Activated CD4-positive, alpha-beta memory T cell treated with anti-CD3 and anti-CD28 coated beads, Interleukin-2, amount 10 ng/mL, durations not matched to agents 7 days and 5 days (primary cell): ENCODE results near the gene COX5A. TPM values are rescaled to one million over a fixed set of nuclear protein-coding genes. Genes with fewer than 3 reads are reported as not detected.
"Not testable (repeated sequence)": the region's sequence is repeated elsewhere in the genome, so short reads cannot be mapped to it uniquely, and the experiment has no call there.

Experiments used
- CTCF ChIA-PET: fragments of 350-600 bp; sonication (Branson Sonifier 250); formaldehyde crosslinking; loops from one replicate; lab custom pipeline; 2021; ENCODE audit warnings: antibody characterized with exemption, inconsistent platforms; lab: Charles Lee
- POLR2A ChIA-PET: fragments of 350-600 bp; sonication (Branson Sonifier 250); formaldehyde crosslinking; loops from one replicate; lab custom pipeline; 2021; ENCODE audit warnings: antibody characterized with exemption; lab: Charles Lee
- DNase-seq: peaks from one replicate; pipeline ENCODE4 v3.0.0-alpha.2; 2020
- H3K27ac Mint-ChIP-seq: one replicate; pipeline ENCODE4 v1.8.0; 2021; ENCODE audit warnings: mild to moderate bottlenecking, mixed read lengths
- H3K27me3 Mint-ChIP-seq: one replicate; pipeline ENCODE4 v1.8.0; 2021; ENCODE audit warnings: mixed read lengths
- H3K36me3 Mint-ChIP-seq: one replicate; pipeline ENCODE4 v1.8.0; 2021; ENCODE audit warnings: low read depth, mixed read lengths
- H3K4me1 Mint-ChIP-seq: one replicate; pipeline ENCODE4 v1.8.0; 2021; ENCODE audit warnings: mixed read lengths
- H3K4me3 Mint-ChIP-seq: one replicate; pipeline ENCODE4 v1.8.0; 2021; ENCODE audit warnings: mild to moderate bottlenecking, mixed read lengths
- H3K9me3 Mint-ChIP-seq: one replicate; pipeline ENCODE4 v1.8.0; 2021; ENCODE audit warnings: mixed read lengths
- total RNA-seq, 2 experiments: library from RNA; stranded (reverse); gene quantifications; one replicate each; pipeline ENCODE4 v1.2.3, GENCODE V29; 2021

The COX5A gene
- total RNA-seq, 2 experiments from 2014 or later = 273 to 274 TPM

GRCh38 chr15:74954515-74954914 lies 16.6 kb upstream of the COX5A start:
- CTCF ChIA-PET = interaction anchor here (0.9 to 2.0 kb wide), 7 partner anchors 10 to 323 kb away, joined by 3 to 7 read pairs (median 3); no protein-coding TSS in a partner anchor
- Mint-ChIP-seq H3K27ac (no peak overlapping the region), H3K27me3 (peaks cover 24% of the 10 kb centered on the region), H3K36me3 (peaks cover 4% of the 10 kb centered on the region), H3K9me3 (no peaks in the 10 kb centered on the region), H3K4me1 (peaks cover 36% of the 10 kb centered on the region), H3K4me3 (no peak overlapping the region)
- POLR2A ChIA-PET = interaction anchor here (1.3 to 2.2 kb wide), 6 partner anchors 8 to 167 kb away, joined by 3 to 6 read pairs (median 4); partner anchors contain the start of genes FAM219B and SCAMP5
- DNase-seq = no peak

GRCh38 chr15:74951006-74951405 lies 13.1 kb upstream of the COX5A start:
- ChIA-PET CTCF (interaction anchor here (0.6 to 6.2 kb wide), 32 partner anchors 9 to 425 kb away, joined by 3 to 73 read pairs (median 4); partner anchors contain the start of genes COX5A and FAM219B), POLR2A (interaction anchor here (0.5 to 1.7 kb wide), 8 partner anchors 13 to 180 kb away, joined by 3 to 6 read pairs (median 3); partner anchors contain the start of genes COX5A, FAM219B and MPI)
- no peak for DNase-seq
- Mint-ChIP-seq H3K4me3 (no peak overlapping the region), H3K4me1 (peaks cover 18% of the 10 kb centered on the region), H3K36me3 (no peaks in the 10 kb centered on the region), H3K27ac (no peak overlapping the region), H3K9me3 (no peaks in the 10 kb centered on the region), H3K27me3 (peaks cover 1% of the 10 kb centered on the region)

- Mint-ChIP-seq H3K4me1 (peaks cover 14% of the 10 kb centered on the region), H3K27me3 (peaks cover 1% of the 10 kb centered on the region), H3K36me3 (no peaks in the 10 kb centered on the region), H3K9me3 (no peaks in the 10 kb centered on the region), H3K4me3 (no peak overlapping the region), H3K27ac (no peak overlapping the region)
- POLR2A ChIA-PET = interaction anchor here (0.5 to 1.7 kb wide), 9 partner anchors 12 to 179 kb away, joined by 3 to 6 read pairs (median 3); partner anchors contain the start of genes COX5A, FAM219B and MPI
- DNase-seq = peak; percentile 83
- CTCF ChIA-PET = interaction anchor here (0.6 to 6.2 kb wide), 33 partner anchors 9 to 424 kb away, joined by 3 to 73 read pairs (median 4); partner anchors contain the start of genes COX5A and FAM219B
These were observed 12.4 kb upstream of the COX5A start for GRCh38 chr15:74950078-74950908.

- no peaks in the 10 kb centered on the region for H3K9me3 Mint-ChIP-seq
- H3K4me3 Mint-ChIP-seq = peak overlapping the region; percentile 91
- peaks cover 19% of the 10 kb centered on the region for H3K36me3 Mint-ChIP-seq
- H3K27ac Mint-ChIP-seq = peak overlapping the region; percentile 86
- no peak for DNase-seq
- peaks cover 47% of the 10 kb centered on the region for H3K4me1 Mint-ChIP-seq
- POLR2A ChIA-PET = interaction anchor here (0.9 to 2.1 kb wide), 13 partner anchors 9 to 160 kb away, joined by 3 to 13 read pairs (median 5); partner anchors contain the start of genes FAM219B, PPCDC, SCAMP5 and ULK3
- CTCF ChIA-PET = interaction anchor here (0.9 to 1.6 kb wide), 4 partner anchors 13 to 302 kb away, joined by 3 to 13 read pairs (median 5); no protein-coding TSS in a partner anchor
- no peaks in the 10 kb centered on the region for H3K27me3 Mint-ChIP-seq
These were observed 642 bp downstream of the COX5A start for GRCh38 chr15:74937272-74937589.

GRCh38 chr15:74935193-74935592 lies 2.7 kb downstream of the COX5A start:
- peaks cover 54% of the 10 kb centered on the region for H3K4me1 Mint-ChIP-seq

GRCh38 chr15:74933573-74933972 lies 4.3 kb downstream of the COX5A start:
- Mint-ChIP-seq H3K4me3 (no peak overlapping the region), H3K27me3 (no peaks in the 10 kb centered on the region), H3K9me3 (no peaks in the 10 kb centered on the region), H3K4me1 (peaks cover 52% of the 10 kb centered on the region), H3K27ac (peak overlapping the region; percentile 42), H3K36me3 (peaks cover 37% of the 10 kb centered on the region)
- CTCF ChIA-PET = interaction anchor here (0.7 to 3.1 kb wide), 2 partner anchors 32 to 164 kb away, joined by 4 to 14 read pairs; no protein-coding TSS in a partner anchor
- no peak for DNase-seq
- POLR2A ChIA-PET = interaction anchor here (1.4 to 1.6 kb wide), 2 partner anchors 28 to 64 kb away, joined by 4 to 5 read pairs; no protein-coding TSS in a partner anchor

More at GRCh38 chr15:74935193-74935592, 2.7 kb downstream of the COX5A start:
- Mint-ChIP-seq H3K36me3 (peaks cover 26% of the 10 kb centered on the region), H3K27ac (peak overlapping the region; percentile 61), H3K4me3 (peak overlapping the region; percentile 60)
- not testable (repeated sequence) for H3K9me3 Mint-ChIP-seq, DNase-seq, H3K27me3 Mint-ChIP-seq
- ChIA-PET CTCF (interaction anchor here (0.6 to 3.1 kb wide), 5 partner anchors 15 to 164 kb away, joined by 3 to 14 read pairs (median 4); no protein-coding TSS in a partner anchor), POLR2A (interaction anchor here (1.0 to 2.1 kb wide), 5 partner anchors 23 to 147 kb away, joined by 3 to 7 read pairs (median 3); partner anchors contain the start of gene FAM219B)

GRCh38 chr15:74928771-74929198 lies 9.1 kb downstream of the COX5A start:
- H3K27me3 Mint-ChIP-seq = no peaks in the 10 kb centered on the region
- no peak overlapping the region for H3K4me3 Mint-ChIP-seq
- no peaks in the 10 kb centered on the region for H3K9me3 Mint-ChIP-seq
- CTCF ChIA-PET = no interaction called here
- POLR2A ChIA-PET = no interaction called here
- no peak overlapping the region for H3K27ac Mint-ChIP-seq
- DNase-seq = no peak
- H3K36me3 Mint-ChIP-seq = peaks cover 47% of the 10 kb centered on the region
- peaks cover 20% of the 10 kb centered on the region for H3K4me1 Mint-ChIP-seq

- Mint-ChIP-seq H3K9me3 (no peaks in the 10 kb centered on the region), H3K27ac (no peak overlapping the region), H3K36me3 (peaks cover 64% of the 10 kb centered on the region), H3K4me3 (no peak overlapping the region), H3K27me3 (no peaks in the 10 kb centered on the region), H3K4me1 (peaks cover 15% of the 10 kb centered on the region)
- ChIA-PET CTCF (interaction anchor here (0.6 kb wide), 2 partner anchors 23 to 26 kb away, joined by 4 read pairs; no protein-coding TSS in a partner anchor), POLR2A (no interaction called here)
- no peak for DNase-seq
These were observed 13.3 kb downstream of the COX5A start for GRCh38 chr15:74924525-74924924.

- H3K27me3 Mint-ChIP-seq = no peaks in the 10 kb centered on the region
- H3K9me3 Mint-ChIP-seq = no peaks in the 10 kb centered on the region
- DNase-seq = no peak
- no peak overlapping the region for H3K27ac Mint-ChIP-seq
- CTCF ChIA-PET = interaction anchor here (1.0 to 4.6 kb wide), 3 partner anchors 19 to 149 kb away, joined by 3 to 20 read pairs (median 5); no protein-coding TSS in a partner anchor
- POLR2A ChIA-PET = interaction anchor here (1.5 to 2.0 kb wide), 3 partner anchors 15 to 27 kb away, joined by 3 to 5 read pairs (median 4); partner anchors contain the start of gene COX5A
- peaks cover 63% of the 10 kb centered on the region for H3K36me3 Mint-ChIP-seq
- H3K4me1 Mint-ChIP-seq = peaks cover 15% of the 10 kb centered on the region
- H3K4me3 Mint-ChIP-seq = no peak overlapping the region
These were observed 17.4 kb downstream of the COX5A start for GRCh38 chr15:74920456-74920855.

GRCh38 chr15:74917676-74918075 lies 20.2 kb downstream of the COX5A start:
- Mint-ChIP-seq H3K36me3 (peaks cover 65% of the 10 kb centered on the region), H3K27ac (no peak overlapping the region), H3K4me3 (no peak overlapping the region), H3K27me3 (no peaks in the 10 kb centered on the region), H3K9me3 (no peaks in the 10 kb centered on the region), H3K4me1 (peaks cover 8% of the 10 kb centered on the region)
- DNase-seq = no peak
- ChIA-PET POLR2A (no interaction called here), CTCF (interaction anchor here (0.6 to 1.2 kb wide), 4 partner anchors 16 to 124 kb away, joined by 3 to 8 read pairs (median 4); no protein-coding TSS in a partner anchor)

GRCh38 chr15:74913799-74914198 lies 24.1 kb downstream of the COX5A start:
- ChIA-PET POLR2A (interaction anchor here (0.7 kb wide), 1 partner anchor 563 kb away, joined by 3 read pairs; no protein-coding TSS in a partner anchor), CTCF (interaction anchor here (1.3 kb wide), 1 partner anchor 12 kb away, joined by 4 read pairs; no protein-coding TSS in a partner anchor)
- not testable (repeated sequence) for H3K27me3 Mint-ChIP-seq, H3K9me3 Mint-ChIP-seq, H3K4me3 Mint-ChIP-seq, H3K4me1 Mint-ChIP-seq, DNase-seq, H3K27ac Mint-ChIP-seq
- H3K36me3 Mint-ChIP-seq = peaks cover 46% of the 10 kb centered on the region

- Mint-ChIP-seq H3K4me3 (no peak overlapping the region), H3K9me3 (no peaks in the 10 kb centered on the region), H3K27me3 (no peaks in the 10 kb centered on the region), H3K27ac (no peak overlapping the region), H3K4me1 (no peaks in the 10 kb centered on the region), H3K36me3 (peaks cover 39% of the 10 kb centered on the region)
- DNase-seq = no peak
- POLR2A ChIA-PET = interaction anchor here (0.7 kb wide), 1 partner anchor 563 kb away, joined by 3 read pairs; no protein-coding TSS in a partner anchor
- CTCF ChIA-PET = interaction anchor here (1.3 kb wide), 2 partner anchors 11 to 141 kb away, joined by 4 to 5 read pairs; no protein-coding TSS in a partner anchor
These were observed 24.8 kb downstream of the COX5A start for GRCh38 chr15:74913041-74913440.
